Stimulated activated effector memory CD8-positive, alpha-beta T cell treated with anti-CD3 and anti-CD28 coated beads, Interleukin-12 subunit alpha, Interleukin-12 subunit beta, amount 100 ng/mL, for 72 hours (primary cell): Measurements from ENCODE around the gene FLOT2.
"Not testable (repeated sequence)": the region's sequence is repeated elsewhere in the genome, so short reads cannot be mapped to it uniquely, and the experiment has no call there.

Experiments used
- ATAC-seq: fragments of 150-1000 bp; cut with Tn5 transposase; 2 replicates; pipeline ENCODE4 v1.10.0; 2021
- DNase-seq, 2 donors: peaks; one replicate each; pipeline ENCODE4 v3.0.0; 2021 to 2022; ENCODE audit warnings: low spot score in 2 of 2
- H3K27ac Mint-ChIP-seq: one replicate; pipeline ENCODE4 v1.8.0; 2022; ENCODE audit warnings: mild to moderate bottlenecking, mixed read lengths
- H3K36me3 Mint-ChIP-seq: one replicate; pipeline ENCODE4 v1.8.0; 2022; ENCODE audit warnings: mild to moderate bottlenecking, mixed read lengths
- H3K4me1 Mint-ChIP-seq: one replicate; pipeline ENCODE4 v1.8.0; 2022; ENCODE audit warnings: mixed read lengths
- H3K4me3 Mint-ChIP-seq: one replicate; pipeline ENCODE4 v1.8.0; 2022; ENCODE audit warnings: mild to moderate bottlenecking, mixed read lengths
- H3K9me3 Mint-ChIP-seq: one replicate; pipeline ENCODE4 v1.8.0; 2022; ENCODE audit warnings: mixed read lengths

FLOT2 gene

GRCh38 chr17:28878158-28878910 is 19.2 kb downstream of the FLOT2 start:
- peaks cover 32% of the 10 kb centered on the region for H3K4me1 Mint-ChIP-seq
- ATAC-seq, result peak; percentile 41
- H3K4me3 Mint-ChIP-seq, result no peak overlapping the region
- H3K27ac Mint-ChIP-seq, result peak overlapping the region; percentile 64
- no peak for DNase-seq
- H3K9me3 Mint-ChIP-seq, result no peaks in the 10 kb centered on the region
- peaks cover 46% of the 10 kb centered on the region for H3K36me3 Mint-ChIP-seq

DNA sequence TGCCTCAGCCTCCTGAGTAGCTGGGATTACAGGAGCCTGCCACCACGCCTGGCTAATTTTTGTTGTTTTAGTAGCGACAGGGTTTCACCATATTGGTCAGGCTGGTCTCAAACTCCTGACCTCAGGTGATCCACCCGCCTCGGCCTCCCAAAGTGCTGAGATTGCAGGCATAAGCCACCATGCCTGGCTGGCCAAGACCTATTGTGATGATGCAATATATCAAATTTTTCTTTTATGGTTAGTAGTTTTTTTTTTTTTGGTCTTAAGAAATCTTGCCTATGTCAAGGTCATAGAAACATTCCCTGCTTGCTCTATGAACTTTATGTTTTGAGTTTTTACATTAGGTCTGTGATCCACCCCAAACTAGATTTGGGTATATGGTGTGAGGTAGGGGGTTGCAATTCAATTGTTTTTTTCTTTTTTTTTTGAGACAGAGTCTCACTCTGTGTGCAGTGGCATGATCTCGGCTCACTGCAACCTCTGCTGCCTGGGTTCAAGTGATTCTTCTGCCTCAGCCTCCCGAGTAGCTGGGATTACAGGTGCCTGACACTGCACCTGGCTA is 20.3 kb downstream of the FLOT2 start:
- H3K9me3 Mint-ChIP-seq, H3K27ac Mint-ChIP-seq, H3K4me3 Mint-ChIP-seq, DNase-seq, ATAC-seq: not testable (repeated sequence)
- Mint-ChIP-seq H3K36me3 (peaks cover 35% of the 10 kb centered on the region), H3K4me1 (peaks cover 32% of the 10 kb centered on the region)

DNA sequence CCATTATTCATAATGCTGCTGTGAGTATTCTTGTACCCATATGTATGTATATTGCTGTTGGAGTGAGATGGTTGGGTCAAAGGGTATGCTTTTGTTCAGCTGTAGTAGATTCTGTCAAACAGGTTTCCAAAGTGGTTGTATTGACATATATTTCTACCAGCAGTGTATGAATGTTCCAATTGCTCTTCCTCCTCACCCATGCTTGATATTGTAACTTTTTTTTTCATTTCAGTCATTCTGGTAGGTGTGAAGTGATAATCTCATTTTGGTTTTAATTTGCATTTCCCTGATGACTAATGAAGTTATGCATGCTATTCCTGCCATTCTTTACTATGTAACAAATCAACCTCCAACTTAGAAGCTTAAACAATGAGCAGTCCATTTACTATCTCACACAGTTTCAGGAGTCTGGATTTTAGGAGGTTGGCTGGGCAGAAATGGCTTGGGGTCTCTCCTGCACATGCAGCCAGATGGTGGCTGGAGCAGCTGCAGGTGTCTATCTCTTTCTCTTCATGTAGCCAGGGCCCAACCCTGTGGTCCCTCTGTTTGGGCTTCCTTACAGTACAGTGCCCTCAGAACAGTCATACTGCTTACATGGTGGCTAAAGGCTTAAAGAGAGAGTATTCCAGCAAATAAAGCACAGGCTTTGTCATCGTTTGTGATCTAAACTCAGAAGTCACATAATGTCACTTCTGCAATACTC is 21.5 kb downstream of the FLOT2 start:
- Mint-ChIP-seq H3K4me1 (peaks cover 36% of the 10 kb centered on the region), H3K4me3 (no peak overlapping the region), H3K9me3 (no peaks in the 10 kb centered on the region), H3K36me3 (peaks cover 23% of the 10 kb centered on the region), H3K27ac (no peak overlapping the region)
- DNase-seq (peak in 1 of 2 donors; percentile 58), ATAC-seq (peak; percentile 83)

DNA sequence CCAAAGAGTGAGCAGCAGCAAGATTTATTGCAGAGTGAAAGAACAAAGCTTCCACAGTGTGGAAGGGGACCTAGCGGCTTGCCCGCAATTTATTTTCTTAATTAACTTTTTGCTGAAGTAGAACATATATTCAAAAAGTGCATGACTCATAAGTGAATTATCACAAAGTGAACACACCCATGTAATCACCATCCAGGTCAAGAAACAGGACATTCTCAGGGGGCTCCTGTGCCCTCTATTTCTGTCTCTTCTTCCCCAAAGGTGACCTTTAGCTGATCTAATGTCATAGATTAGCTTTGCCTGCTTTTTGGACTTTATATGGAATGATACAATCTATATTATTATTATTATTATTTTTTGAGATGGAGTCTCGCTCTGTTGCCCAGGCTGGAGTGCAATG is 22.8 kb downstream of the FLOT2 start:
- Mint-ChIP-seq H3K4me3 (no peak overlapping the region), H3K4me1 (peaks cover 39% of the 10 kb centered on the region), H3K27ac (no peak overlapping the region), H3K36me3 (peaks cover 12% of the 10 kb centered on the region), H3K9me3 (no peaks in the 10 kb centered on the region)
- DNase-seq (no peak), ATAC-seq (no peak)

GRCh38 chr17:28873839-28874238 is 23.7 kb downstream of the FLOT2 start:
- H3K9me3 Mint-ChIP-seq, result no peaks in the 10 kb centered on the region
- no peak overlapping the region for H3K27ac Mint-ChIP-seq
- H3K36me3 Mint-ChIP-seq, result peaks cover 3% of the 10 kb centered on the region
- DNase-seq (no peak), ATAC-seq (no peak)
- H3K4me3 Mint-ChIP-seq, result no peak overlapping the region
- peaks cover 39% of the 10 kb centered on the region for H3K4me1 Mint-ChIP-seq

DNA sequence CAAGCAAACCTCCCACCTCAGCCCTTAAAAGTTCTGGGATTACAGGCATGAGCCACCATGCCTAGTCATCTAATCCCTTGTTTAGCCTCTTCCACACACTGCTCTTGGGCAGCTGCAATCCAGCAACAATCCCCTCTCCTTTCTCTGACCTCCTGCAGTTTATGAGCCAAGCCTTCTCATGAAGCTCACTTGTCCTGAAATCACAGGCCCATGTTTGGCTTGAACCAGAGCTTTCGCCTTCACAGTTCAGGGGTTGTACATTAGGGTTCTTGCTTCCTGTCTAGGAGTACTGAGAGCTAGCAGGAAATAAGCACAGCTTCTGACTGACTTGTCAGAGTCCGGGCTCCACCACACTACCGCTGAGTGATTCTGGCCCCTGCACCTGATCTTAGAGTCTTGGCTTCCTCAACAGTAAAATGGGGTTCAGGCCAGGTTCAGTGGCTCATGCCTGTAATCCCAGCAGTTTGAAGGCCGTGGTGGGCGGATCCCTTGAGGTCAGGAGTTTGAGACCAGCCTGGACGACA is 26.4 kb downstream of the FLOT2 start:
- Mint-ChIP-seq H3K27ac (peak overlapping the region; percentile 87), H3K4me3 (no peak overlapping the region), H3K4me1 (peaks cover 18% of the 10 kb centered on the region), H3K36me3 (no peaks in the 10 kb centered on the region), H3K9me3 (no peaks in the 10 kb centered on the region)
- DNase-seq, result peak in 1 of 2 donors; percentile 76
- ATAC-seq, result peak; percentile 93

DNA sequence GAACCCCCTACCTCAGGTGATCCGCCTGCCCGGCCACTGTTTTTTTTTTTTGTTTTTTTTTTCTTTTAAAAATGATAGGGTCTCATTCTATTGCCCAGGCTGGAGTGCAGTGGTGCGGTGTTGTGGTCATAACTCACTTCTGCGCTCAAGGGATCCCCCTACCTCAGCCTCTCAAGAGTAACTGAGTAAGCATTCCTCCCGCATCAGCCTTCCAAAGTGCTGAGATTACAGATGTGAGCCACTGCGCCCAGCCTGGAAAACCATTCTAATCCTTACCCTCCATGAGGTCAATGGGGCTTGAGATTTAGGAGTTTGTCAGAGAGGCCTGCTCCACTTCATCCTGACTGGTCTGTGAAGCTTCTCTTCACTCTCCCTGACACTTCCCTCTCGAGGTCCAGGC is 30.3 kb downstream of the FLOT2 start:
- Mint-ChIP-seq H3K27ac (peak overlapping the region; percentile 54), H3K4me3 (no peak overlapping the region), H3K9me3 (no peaks in the 10 kb centered on the region), H3K36me3 (peaks cover 6% of the 10 kb centered on the region), H3K4me1 (peaks cover 13% of the 10 kb centered on the region)
- no peak for ATAC-seq
- DNase-seq, result no peak

DNA sequence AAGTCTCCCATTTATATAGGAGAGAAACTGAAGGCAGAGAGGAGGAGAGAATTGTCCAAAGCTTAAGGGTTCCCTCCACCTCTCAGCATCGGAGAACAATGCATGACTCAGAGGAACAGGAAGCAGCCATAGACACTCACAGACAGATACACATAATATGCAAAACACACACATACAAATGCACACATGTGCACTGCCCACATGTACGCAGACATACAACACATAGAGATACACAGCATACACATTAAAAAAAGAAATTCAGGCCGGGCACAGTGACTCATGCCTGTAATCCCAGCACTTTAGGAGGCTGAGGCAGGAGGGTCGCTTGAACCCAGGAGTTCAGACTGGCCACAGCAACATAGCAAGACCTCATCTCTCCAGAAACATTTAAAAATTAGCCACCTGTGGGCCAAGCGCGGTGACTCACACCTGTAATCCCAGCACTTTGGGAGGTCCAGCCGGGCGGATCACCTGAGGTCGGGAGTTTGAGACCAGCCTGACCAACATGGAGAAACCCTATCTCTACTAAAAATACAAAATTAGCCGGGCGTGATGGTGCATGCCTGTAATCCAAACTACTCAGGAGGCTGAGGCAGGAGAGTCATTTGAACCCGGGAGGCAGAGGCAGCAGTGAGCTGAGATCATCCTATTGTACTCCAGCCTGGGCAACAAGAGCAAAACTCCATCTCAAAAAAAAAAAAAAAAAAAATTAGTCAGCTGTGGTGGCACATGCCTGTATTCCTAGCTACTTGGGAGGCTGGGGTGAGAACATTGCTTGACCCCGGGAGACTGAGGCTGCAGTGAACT is 31.4 kb downstream of the FLOT2 start:
- no peak overlapping the region for H3K4me3 Mint-ChIP-seq
- DNase-seq (no peak), ATAC-seq (no peak)

DNA sequence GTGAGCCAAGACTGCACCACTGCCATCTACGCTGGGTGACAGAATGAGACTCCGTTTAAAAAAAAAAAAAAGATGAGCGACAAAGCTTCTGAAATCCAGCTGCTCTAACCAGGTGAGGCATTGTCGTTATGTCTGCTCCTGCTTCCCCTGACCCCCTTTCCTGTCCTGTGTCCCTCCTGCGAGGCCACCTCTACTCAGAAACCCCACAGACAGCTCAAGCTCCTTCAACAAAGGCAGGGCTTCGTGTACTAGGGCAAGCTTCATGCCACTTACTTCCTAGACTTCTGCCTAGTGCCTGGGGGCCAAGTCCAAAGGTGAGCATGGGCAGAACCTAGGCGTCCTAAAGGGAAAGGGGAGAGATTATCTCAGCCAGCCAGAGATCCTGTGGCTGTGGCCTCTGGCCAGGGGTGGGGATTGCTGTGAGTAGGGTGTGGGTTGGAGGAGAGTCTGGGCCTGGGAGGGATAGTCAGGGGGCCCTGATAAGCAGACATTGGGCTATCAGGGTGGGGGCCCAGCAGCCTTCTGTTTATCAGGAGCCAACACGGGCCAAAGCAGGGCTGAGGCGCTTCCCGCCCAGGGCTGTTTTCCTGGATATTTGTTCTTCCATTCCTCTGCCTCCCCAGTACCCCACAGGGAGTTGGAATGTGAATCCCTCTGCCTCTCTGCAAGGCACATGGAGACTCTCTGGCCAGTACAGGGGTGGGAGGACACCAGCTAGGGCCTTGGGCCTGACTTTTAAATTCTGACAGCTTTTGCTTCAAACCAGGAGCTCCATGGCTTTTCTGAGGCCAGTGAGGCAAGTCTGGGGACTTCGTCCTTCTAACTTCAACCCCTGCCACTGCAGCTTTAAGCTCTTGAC is 32.3 kb downstream of the FLOT2 start:
- H3K36me3 Mint-ChIP-seq, result peaks cover 17% of the 10 kb centered on the region
- H3K9me3 Mint-ChIP-seq, result no peaks in the 10 kb centered on the region
- ATAC-seq (no peak), DNase-seq (no peak)
- no peak overlapping the region for H3K27ac Mint-ChIP-seq
- peaks cover 6% of the 10 kb centered on the region for H3K4me1 Mint-ChIP-seq
- H3K4me3 Mint-ChIP-seq, result no peak overlapping the region

More for the DNA sequence above, 31.4 kb downstream of the FLOT2 start:
- Mint-ChIP-seq H3K36me3 (peaks cover 10% of the 10 kb centered on the region), H3K9me3 (no peaks in the 10 kb centered on the region), H3K27ac (no peak overlapping the region), H3K4me1 (peaks cover 10% of the 10 kb centered on the region)

DNA sequence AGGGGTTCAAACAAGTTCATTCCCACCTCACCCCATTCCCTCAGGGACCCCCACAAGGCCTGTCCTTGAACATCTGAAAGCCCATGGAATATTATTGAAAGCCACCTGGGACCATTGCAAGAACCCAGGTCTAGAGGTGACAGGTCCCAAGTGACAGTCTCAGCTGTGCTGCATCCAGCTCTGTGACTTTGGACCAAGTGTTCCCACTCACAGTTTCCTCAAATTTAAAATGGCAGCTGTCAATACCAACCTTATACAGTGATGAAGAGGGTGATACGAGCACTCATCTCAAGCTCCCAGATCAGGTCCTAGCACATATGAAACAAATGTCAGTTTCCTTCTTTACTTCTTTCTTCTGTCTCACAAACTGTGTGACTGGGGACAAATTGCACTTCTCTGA is 33.6 kb downstream of the FLOT2 start:
- H3K4me1 Mint-ChIP-seq, result peaks cover 6% of the 10 kb centered on the region
- no peak for DNase-seq
- H3K27ac Mint-ChIP-seq, result no peak overlapping the region
- no peaks in the 10 kb centered on the region for H3K9me3 Mint-ChIP-seq
- no peak for ATAC-seq
- H3K4me3 Mint-ChIP-seq, result no peak overlapping the region
- H3K36me3 Mint-ChIP-seq, result peaks cover 30% of the 10 kb centered on the region

GRCh38 chr17:28862561-28862960 is 35.0 kb downstream of the FLOT2 start:
- DNase-seq, result no peak
- H3K36me3 Mint-ChIP-seq, result peaks cover 44% of the 10 kb centered on the region
- H3K4me1 Mint-ChIP-seq, result peaks cover 16% of the 10 kb centered on the region
- no peaks in the 10 kb centered on the region for H3K9me3 Mint-ChIP-seq
- H3K27ac Mint-ChIP-seq, result peak overlapping the region; percentile 78
- no peak for ATAC-seq
- H3K4me3 Mint-ChIP-seq, result no peak overlapping the region

DNA sequence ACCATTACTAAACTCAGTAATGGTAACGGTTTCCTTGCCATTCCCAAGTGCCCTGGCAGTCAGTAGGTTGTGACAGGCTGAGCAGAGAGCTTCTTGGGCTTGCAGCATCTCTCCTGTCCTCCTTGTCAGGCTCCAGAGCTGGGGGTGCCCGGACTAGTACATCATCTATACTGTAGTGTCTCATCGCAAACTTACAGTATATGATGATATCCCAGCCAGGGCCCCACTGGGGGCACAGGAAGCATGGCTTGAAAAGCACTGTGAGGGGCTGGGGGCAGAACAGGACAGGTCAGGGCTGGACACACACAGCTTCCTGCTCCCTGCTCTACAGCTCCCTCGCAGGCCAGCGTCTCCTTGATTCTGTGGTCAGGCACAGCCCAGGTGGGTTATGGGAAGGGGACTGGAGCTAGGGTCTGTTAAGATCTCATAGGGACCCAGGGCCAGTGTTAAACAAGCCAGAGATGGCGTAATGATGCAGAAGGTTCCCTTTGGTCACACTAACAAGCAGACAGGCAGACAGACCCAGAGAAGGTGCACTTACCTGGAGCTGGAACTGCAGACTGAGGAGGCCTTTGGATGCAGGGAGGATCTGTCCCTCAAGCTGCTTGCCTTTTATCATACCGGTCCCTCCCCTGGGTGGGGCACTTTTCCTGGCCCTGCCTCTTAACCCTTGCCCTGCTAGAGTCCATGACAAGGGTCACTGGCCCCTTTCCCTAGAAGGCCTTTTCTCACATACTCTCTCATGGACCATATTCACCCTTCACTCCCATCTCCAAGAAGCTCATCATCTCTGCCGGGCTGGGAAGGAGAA is 35.9 kb downstream of the FLOT2 start:
- DNase-seq (no peak), ATAC-seq (no peak)
- no peak overlapping the region for H3K4me3 Mint-ChIP-seq
- H3K9me3 Mint-ChIP-seq, result no peaks in the 10 kb centered on the region
- H3K27ac Mint-ChIP-seq, result peak overlapping the region; percentile 78
- H3K4me1 Mint-ChIP-seq, result peaks cover 23% of the 10 kb centered on the region
- peaks cover 53% of the 10 kb centered on the region for H3K36me3 Mint-ChIP-seq

DNA sequence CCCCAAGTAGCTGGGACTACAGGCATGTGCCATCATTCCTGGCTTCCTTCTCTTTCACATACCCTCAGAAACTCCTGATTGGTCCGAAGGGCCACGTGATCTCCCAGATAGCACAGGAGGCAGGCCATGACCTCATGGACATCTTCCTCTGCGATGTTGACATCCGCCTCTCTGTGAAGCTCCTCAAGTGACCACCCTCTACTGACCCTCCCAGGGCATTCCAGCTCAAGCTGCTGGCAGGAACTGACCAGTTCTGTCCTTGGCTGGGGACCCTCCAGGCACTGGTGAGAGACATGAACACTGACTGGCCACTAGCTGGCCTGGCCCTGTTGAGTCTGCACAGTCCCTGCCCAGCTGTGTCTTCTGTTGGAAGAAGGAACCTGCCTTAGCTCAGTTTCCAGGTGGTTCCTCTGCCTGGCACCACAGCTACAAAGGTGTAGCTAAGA is 37.1 kb downstream of the FLOT2 start:
- no peak for ATAC-seq
- H3K36me3 Mint-ChIP-seq, result peaks cover 59% of the 10 kb centered on the region
- H3K4me3 Mint-ChIP-seq, result no peak overlapping the region
- no peaks in the 10 kb centered on the region for H3K9me3 Mint-ChIP-seq
- no peak overlapping the region for H3K27ac Mint-ChIP-seq
- H3K4me1 Mint-ChIP-seq, result peaks cover 17% of the 10 kb centered on the region
- DNase-seq, result no peak
